ENCODE results near the gene TACO1. TPM values are rescaled to one million over a fixed set of nuclear protein-coding genes. Genes with fewer than 3 reads are reported as not detected.

TACO1 gene
- total RNA-seq, 1 donor from 2014 or later: 24.4 TPM

GRCh38 chr17:63561819-63562218 lies 38.9 kb upstream of the TACO1 start:
- Mint-ChIP-seq H3K27ac (no peak overlapping the region), H3K9me3 (no peaks in the 10 kb centered on the region), H3K4me3 (no peak overlapping the region), H3K36me3 (no peaks in the 10 kb centered on the region), H3K4me1 (ENCODE audit: unreplicated experiment) (no peaks in the 10 kb centered on the region), H3K27me3 (no peaks in the 10 kb centered on the region)
- TF ChIP-seq, protein P1, sequence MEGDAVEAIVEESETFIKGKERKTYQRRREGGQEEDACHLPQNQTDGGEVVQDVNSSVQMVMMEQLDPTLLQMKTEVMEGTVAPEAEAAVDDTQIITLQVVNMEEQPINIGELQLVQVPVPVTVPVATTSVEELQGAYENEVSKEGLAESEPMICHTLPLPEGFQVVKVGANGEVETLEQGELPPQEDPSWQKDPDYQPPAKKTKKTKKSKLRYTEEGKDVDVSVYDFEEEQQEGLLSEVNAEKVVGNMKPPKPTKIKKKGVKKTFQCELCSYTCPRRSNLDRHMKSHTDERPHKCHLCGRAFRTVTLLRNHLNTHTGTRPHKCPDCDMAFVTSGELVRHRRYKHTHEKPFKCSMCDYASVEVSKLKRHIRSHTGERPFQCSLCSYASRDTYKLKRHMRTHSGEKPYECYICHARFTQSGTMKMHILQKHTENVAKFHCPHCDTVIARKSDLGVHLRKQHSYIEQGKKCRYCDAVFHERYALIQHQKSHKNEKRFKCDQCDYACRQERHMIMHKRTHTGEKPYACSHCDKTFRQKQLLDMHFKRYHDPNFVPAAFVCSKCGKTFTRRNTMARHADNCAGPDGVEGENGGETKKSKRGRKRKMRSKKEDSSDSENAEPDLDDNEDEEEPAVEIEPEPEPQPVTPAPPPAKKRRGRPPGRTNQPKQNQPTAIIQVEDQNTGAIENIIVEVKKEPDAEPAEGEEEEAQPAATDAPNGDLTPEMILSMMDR (conservative IDR thresholded peaks at IDR 0.05): no peak
- DNase-seq (ENCODE audit: extremely low spot score, unreplicated experiment): no peak

DNA sequence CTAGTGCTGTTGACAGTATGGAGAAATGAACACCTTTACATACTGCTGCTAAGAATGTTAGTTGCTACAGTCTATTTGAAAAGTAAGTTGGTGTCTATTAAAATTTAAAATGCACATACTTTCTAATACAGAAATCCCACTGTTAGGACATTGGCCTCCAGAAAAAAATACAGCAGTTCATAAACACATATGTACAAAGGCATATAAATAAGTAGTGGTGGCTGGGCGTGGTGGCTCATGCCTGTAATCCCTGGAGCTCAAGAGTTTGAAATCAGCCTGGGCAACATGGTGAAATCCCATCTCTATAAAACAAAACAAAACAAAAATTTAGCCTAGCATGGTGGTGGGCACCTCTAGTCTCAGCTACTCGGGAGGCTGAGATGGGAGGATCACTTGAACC lies 37.4 kb upstream of the TACO1 start:
- H3K4me1 Mint-ChIP-seq (ENCODE audit: unreplicated experiment): no peaks in the 10 kb centered on the region
- H3K27ac Mint-ChIP-seq: no peak overlapping the region
- no peaks in the 10 kb centered on the region for H3K9me3 Mint-ChIP-seq
- DNase-seq (ENCODE audit: extremely low spot score, unreplicated experiment): no peak
- H3K4me3 Mint-ChIP-seq: no peak overlapping the region
- TF ChIP-seq, protein P1 (conservative IDR thresholded peaks at IDR 0.05): no peak
- H3K27me3 Mint-ChIP-seq: no peaks in the 10 kb centered on the region
- no peaks in the 10 kb centered on the region for H3K36me3 Mint-ChIP-seq

DNA sequence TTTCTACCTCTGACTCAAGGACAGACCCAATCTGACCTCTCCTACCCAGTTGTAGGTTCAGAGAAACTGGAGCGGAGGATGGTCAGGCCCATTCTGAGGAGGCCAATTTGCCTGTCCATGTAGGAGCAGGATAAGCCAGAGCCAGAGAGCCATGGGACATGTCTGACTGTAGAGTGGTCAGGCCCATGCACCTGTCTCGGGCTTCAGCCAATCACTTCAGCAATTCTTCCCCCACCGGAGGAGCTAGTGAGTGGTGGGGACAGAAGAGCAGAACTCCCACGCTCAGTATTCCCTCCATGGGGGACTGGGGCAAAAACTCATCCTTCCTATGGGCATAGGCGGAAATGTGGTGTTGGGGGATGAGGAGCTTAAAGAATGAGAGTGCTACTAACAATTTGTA lies 36.1 kb upstream of the TACO1 start:
- Mint-ChIP-seq H3K27me3 (no peaks in the 10 kb centered on the region), H3K4me3 (no peak overlapping the region), H3K36me3 (no peaks in the 10 kb centered on the region), H3K4me1 (ENCODE audit: unreplicated experiment) (no peaks in the 10 kb centered on the region), H3K27ac (no peak overlapping the region), H3K9me3 (no peaks in the 10 kb centered on the region)
- TF ChIP-seq, protein P1 (conservative IDR thresholded peaks at IDR 0.05): no peak
- DNase-seq (ENCODE audit: extremely low spot score, unreplicated experiment): no peak

GRCh38 chr17:63567229-63567628 lies 33.5 kb upstream of the TACO1 start:
- Mint-ChIP-seq H3K4me3 (no peak overlapping the region), H3K36me3 (peaks cover 4% of the 10 kb centered on the region), H3K4me1 (ENCODE audit: unreplicated experiment) (peaks cover 4% of the 10 kb centered on the region), H3K27ac (no peak overlapping the region), H3K27me3 (no peaks in the 10 kb centered on the region), H3K9me3 (no peaks in the 10 kb centered on the region)
- TF ChIP-seq, protein P1 (conservative IDR thresholded peaks at IDR 0.05): no peak
- DNase-seq (ENCODE audit: extremely low spot score, unreplicated experiment): no peak

DNA sequence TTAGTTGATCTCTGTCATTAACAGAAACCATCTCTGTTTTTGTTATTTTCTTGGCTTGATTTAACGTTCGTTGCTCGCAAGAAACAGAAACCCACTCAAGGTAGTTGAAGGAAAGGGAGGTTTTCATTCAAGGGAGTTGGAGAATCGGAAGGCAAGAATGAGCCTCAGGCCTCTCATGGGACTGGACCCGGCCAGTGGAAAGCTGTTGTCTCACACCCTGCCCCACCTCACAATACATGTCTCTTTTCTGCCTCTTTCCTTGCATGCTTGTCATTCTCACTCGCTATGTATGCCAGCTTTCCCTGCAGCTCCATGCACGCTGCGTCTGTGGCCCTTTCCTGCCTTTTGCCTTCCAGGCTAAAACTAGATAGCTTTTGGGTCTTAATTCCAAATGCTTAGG lies 32.1 kb upstream of the TACO1 start:
- DNase-seq (ENCODE audit: extremely low spot score, unreplicated experiment): no peak
- H3K27ac Mint-ChIP-seq: peak overlapping the region; percentile 62
- peaks cover 4% of the 10 kb centered on the region for H3K36me3 Mint-ChIP-seq
- H3K4me1 Mint-ChIP-seq (ENCODE audit: unreplicated experiment): peaks cover 4% of the 10 kb centered on the region
- TF ChIP-seq, protein P1 (conservative IDR thresholded peaks at IDR 0.05): no peak
- no peaks in the 10 kb centered on the region for H3K27me3 Mint-ChIP-seq
- no peaks in the 10 kb centered on the region for H3K9me3 Mint-ChIP-seq
- H3K4me3 Mint-ChIP-seq: no peak overlapping the region

Data from type B pancreatic cell (in vitro differentiated cells).